Measurements from ENCODE around the gene TMEM119.

Gene TMEM119

DNA sequence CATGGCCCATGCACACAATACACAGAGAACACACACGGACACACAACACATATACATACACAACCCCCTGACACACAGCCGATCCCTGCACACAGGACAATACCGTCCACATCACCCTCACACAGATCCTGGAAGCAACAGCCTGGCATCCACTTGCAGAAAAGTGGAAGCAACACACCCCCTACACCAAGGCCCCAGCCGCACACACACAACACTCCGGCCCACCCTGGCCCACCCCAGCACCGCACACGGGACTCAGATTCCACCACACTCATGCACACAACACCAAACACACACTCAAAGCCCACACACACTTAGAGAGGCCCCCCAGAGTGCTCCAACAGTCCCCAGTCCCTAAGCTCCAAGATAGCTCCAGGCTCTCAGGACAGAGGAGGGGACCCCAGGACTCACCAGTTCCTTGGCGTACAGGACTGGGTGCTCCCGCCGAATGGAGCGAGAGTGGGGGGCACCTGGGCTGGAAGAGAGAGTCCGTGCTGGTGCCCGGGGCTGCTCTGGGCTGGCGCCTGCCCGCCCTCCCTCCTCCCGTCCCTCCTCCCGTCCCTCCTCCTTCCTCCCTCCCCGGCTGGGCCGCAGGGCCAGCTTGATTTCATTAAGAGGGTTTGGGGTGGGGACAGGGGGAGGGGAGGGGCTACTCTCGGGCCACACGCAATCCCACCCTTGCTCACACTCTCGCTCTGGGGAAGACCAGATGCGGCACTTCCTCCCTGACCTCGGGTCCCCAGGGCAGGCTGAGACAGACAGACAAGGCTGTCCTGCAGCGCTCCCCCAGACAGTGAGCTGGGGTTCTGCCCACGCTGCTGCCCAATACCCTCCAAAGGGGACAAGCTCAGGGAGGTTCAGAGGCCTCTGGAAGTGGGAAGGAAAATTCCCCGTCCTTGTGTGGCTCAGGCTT lies at the start of gene TMEM119:
Gene TMEM119 (minus strand): TSS at position 526 of the 913 bp plus-strand sequence. CDS start 5,701 bp downstream, outside the sequence.
- no peak for DNase-seq

DNA sequence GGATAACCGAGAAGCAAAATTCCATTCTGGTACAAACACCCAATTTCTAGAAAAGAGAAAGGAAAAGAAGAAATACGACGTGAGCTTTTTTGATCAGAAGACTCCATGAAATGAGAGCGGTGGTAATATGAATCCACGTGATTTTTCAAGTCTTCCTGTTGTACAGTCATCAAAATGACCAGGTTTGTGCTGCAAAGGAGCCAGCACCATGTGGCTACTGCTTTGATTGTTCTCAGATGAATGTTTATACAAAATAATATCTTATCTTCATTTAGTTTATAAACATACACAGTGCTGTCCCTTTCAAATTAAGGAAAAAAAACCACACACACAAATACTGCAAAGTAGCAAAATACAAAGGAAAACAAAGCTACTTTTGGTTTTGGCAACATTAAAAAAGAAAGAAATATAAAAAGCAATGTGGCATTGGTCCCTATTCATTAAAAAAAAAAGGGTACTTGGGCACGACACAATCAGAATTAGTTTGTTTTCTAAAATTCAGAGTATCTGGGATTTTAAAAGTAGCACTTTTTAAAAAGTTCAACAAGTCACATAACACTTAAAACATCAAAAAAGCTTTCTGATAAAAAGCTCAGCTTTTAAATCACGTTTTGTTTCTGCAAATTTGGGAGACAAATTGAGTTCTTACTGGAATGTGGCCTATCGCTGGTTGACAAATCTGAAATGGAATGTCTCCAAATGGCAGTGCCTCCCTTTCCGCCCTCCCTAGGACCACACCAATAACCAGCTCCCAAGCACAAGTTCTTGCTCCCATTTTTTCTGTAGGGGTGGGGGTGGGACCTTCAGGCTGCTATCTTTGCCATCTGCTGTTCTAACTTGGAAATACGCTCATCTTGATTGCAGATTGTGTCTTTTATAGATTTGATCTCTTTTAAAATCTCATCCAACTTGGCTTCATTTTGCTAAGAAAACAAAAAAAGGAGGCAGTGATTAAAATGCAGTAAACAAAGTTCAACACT lies 49.0 kb upstream of the TMEM119 start:
- no peak for DNase-seq

GRCh38 chr12:108645686-108646599 lies 48.1 kb upstream of the TMEM119 start:
- DNase-seq = no peak

DNA sequence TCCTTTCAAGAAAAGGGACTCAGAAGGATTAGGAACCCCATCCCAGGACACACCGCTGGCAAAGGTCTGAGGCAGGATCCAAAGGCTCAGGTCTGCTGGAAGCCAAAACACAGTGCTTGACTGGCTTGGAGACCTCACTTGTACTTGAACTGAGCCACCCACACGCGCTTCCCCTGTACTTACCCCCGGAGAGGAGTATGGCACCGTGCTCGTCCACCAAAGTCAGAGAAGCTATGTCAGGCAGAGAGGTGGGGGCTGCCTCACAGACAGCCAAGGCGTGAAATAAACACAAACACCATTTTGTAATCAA lies 46.9 kb upstream of the TMEM119 start:
- DNase-seq = no peak

DNA sequence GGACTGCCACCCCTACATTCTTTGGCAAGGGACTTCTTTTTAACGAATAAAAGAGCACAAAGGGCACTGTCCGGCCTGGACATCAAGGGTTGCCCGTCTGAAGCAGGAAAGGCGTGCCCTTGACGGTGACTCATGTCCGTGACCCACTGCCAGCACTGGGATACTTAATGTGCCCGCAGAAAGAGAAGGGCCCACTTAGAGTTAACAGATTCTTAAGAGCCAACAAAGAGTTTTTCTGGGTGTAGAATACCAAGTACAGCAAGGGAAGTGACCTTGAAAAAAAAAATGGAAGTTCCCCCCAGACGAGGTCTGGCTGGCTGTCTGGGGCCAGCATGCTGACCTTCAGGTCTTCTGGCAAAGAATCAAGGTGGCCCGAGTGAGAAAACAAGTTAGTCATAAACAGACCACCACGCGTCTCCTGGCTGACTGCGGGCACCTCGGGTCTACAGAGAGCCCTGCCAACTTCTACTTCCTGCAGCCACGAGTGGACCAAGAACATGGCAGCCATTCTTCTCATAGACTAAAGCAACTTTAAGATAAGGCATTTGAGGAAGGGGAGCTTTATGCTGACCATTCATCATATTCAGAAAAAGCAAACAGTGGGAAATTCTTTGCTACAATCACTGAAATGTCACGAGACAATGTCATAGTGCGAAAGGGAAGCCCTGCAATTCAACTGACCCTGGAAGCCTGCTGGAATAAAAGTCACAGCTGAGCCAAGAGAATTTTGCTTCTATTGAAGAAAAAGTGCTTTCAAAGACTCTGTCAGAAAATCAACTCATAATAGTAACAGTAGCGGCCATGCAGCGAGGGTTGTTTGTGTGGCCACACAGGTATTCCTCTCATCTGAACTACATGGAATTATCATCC lies 46.3 kb upstream of the TMEM119 start:
- DNase-seq = no peak

GRCh38 chr12:108642899-108643654 lies 45.2 kb upstream of the TMEM119 start:
- no peak for DNase-seq

- no peak for DNase-seq
These were observed 44.5 kb upstream of the TMEM119 start for GRCh38 chr12:108642269-108642870.

DNA sequence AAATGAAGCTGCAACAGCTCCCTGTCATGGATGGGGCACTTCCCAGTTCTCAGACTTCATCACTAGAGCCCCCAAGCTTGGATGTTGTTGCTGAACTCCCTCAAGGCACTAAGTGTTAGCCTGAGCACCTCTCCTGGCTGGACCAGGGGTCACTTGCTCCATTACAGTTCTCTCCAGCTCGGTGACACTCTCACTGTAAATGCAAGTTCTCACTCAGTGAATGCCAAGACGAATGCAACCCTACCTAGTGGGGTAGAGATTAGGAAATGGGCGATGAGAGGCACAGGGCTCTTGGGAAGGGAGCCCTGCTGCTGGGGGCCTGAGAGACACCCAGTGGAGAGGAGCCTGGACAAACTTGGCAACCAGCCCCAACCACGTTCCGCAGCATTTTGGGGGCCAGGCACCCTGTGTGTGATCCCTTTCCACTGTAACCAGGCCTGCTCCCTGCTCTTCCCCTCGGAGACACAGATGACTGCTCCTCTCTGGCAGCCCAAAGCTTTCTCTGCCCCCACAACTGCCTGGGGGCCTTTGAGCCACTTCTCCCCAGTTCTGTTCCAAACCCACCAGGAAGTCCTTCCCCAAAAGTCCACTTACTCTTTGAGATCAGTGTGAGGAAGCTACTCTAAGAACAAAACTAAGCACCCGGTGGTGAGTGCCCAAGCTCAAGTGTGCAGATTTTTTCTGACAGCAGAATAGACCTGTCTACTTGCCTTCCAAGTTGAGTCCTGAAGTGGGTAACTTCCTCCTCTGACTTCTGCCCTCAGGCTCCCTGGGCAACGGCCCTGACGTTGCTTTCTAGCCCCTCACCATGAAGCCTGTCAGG lies 43.8 kb upstream of the TMEM119 start:
- DNase-seq = no peak

- no peak for DNase-seq
These were observed 43.0 kb upstream of the TMEM119 start for GRCh38 chr12:108640802-108641445.

DNA sequence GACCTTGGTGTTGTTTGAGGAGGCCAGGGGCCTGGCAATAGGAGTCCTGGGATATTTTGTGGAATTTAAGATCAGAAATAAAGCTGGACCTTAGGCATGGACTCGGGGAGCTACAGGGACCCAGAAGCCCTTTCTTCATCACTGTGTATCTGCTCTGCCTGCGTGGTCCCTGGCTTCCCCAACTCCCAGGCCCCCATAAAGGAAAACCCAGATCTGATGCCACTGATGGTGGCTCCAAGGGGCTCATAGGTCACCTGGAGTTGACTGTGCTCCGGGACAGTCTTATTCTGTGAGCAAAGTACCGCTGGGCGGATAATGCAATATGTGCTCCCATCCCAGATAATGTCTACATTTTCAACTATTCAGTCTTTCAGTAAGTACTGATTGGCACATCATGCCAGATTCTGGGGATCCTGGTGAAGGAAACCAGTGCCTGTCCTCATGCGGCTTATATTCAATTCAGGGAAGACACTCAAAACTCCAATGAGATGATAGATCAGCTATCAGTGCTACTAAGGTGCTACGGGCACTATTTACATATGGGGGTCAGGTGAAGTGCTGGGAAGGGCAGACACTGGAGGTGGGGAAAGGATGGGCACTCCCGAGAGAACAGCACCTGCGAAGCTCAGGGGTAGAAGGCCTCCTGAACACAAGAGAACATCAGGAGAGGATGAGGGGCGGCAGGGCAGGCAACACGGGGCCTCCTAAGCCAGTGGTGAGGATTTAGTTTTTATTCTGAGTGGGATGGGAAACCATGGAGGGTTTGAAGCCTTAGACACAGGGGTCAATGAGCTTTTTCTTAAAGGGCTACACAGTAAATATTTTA lies 41.3 kb upstream of the TMEM119 start:
- no peak for DNase-seq

GRCh38 chr12:108638141-108638827 lies 40.4 kb upstream of the TMEM119 start:
- no peak for DNase-seq

DNA sequence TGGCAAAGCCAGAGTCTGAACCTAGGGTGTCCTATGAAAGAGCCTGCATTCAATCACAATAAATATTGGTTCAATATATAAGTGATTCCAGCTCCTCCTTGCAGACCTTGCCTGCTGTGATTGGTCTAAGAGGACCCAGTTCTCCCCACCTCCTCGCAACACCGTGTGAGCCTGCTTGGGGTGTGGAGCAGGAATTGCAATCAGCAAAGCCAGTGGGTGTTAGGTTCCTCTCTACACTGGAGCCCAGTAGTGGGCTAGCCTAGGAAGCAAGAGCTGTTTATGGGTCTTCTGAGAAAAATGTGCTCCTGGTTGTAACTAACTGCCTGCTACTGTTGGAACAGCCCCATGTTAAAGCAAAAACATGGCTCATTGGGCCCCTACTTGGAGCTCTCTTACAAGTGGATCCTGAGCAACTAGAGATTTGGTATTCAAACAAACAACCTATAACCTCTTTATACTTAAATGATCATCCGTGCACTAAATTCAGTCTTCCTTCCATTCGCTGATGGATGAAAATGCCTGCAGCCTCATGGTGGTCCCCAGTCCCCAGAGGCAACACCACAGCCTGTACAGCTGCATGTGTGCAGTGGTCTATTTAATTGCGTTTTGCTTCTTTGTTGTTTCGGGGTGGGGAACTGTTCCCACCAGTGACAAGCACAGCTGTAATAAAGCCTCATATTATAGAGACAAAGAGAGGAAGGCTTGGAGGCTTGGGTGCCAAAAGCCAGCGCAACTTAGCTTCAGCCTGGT lies 39.5 kb upstream of the TMEM119 start:
- DNase-seq = no peak

GRCh38 chr12:108635997-108636808 lies 38.3 kb upstream of the TMEM119 start:
- no peak for DNase-seq

DNA sequence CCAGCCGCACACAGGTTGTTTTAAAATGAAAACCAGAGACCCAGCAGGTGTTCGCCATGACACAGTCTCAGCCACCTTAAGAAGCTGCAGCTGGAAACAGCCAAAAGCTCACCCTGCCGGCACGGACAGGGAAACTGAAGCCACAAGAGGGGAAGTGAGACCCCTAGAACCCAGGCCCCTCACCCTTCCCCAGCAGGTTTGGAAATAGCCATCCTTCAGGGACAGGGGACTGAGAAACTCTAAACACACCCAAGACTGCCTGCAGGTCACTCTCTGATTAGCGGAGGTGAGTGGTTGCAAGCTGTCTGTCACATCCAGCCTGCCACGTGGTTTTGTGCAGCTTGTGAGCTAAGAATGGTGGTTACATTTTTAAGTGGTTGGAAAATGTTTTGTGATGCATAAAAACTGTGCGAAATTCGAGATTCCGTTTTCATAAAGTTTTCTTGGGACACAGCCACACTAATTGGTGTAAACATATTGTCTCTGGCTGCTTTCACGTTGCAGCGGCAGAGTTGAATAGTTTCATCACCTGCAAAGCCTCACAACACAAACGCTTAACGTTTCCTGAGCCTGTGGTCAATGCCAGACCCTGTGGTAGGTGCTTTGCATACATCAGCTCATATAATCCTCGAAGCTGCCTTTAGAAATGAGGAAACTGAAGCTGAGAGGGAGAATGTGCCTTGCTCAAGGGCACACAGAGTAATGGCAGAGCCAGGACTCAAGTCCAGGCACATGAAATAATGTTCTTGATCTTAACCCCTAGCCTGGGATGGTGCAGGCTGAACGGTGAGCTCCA lies 37.5 kb upstream of the TMEM119 start:
- peak; percentile 52 for DNase-seq

GRCh38 chr12:108634341-108634751 lies 36.5 kb upstream of the TMEM119 start:
- no peak for DNase-seq
